Right ventricle myocardium superior (tissue), 1 donor: ENCODE results near the gene PNKP. TPM values are rescaled to one million over a fixed set of nuclear protein-coding genes. Genes with fewer than 3 reads are reported as not detected.

Experiments used
- ATAC-seq: fragments of 200-7000 bp; cut with Tn5 transposase; one replicate; pipeline ENCODE4 v1.9.1; 2020; ENCODE audit warnings: mild to moderate bottlenecking; ENCODE audit not compliant: poor library complexity
- DNase-seq: peaks from one replicate; pipeline ENCODE4 v3.0.0-alpha.2; 2020
- intact Hi-C: fragments of 100-400 bp; cut with DNase I; formaldehyde crosslinking; loops from one replicate; pipeline ENCODE4 v1.11.2; 2022
- total RNA-seq: library from RNA; stranded (reverse); fragmentation: NEBNext Ultra II Directional; extraction: Animal tissue kit (Norgen Biotek cat#: 25700); gene quantifications from one replicate; pipeline ENCODE4 v1.2.1, GENCODE V29; 2021
- donor health status: DM: no; HTN: yes; CAD: no; lungs with severe emphysema.

PNKP gene
- total RNA-seq, 1 donor from 2014 or later = 36.3 TPM

GRCh38 chr19:49863254-49863934 lies 4.0 kb downstream of the PNKP start:
- intact Hi-C loops = loop anchor here (10.0 kb wide), 1 partner anchor 189 kb away; the partner anchor contains the start of gene PRMT1
- ATAC-seq (no peak), DNase-seq (no peak)

GRCh38 chr19:49862391-49863253 lies 4.8 kb downstream of the PNKP start:
- DNase-seq = peak; percentile 53
- intact Hi-C loops = loop anchor here (10.0 kb wide), 1 partner anchor 188 kb away; the partner anchor contains the start of gene PRMT1
- ATAC-seq = no peak

DNA sequence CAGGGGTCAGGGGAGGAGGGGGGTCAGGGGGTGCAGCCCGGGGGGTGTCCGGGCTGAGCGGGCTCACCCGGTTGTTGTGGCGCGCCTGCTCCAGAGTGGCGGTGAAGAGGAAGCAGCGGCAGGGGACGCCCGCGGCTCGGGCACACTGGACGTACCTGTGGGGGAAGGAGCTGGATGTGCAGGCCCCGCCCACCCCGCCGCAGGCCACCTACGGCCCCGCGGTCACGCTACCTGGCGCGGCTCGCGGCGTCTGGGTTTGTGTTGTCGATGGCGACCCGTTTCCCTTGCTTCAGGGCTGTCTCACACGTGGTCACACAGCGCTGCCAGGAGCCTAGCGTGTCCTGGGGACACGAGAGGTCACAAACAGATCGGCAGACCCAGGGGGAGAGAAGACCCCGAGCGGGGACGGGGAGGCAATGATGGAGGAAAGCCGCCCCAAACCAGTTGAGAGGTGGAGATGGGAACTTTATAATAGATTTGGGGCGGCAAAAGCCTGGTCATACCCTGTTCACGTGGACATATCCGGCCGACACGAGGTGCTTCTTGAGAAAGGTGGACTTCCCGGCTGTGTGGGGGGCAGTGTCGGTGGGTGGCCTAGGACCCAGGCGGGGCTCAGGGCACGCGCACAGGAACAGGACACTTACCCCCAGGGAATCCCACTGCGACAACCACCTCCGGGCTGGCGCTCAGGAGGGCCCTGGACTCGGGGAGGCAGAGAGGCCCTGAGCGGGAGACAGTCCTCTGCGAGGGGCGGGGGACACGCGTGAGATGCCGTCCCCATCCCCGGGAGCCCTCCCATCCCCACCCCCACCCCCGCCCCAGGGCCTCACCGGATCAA lies 5.6 kb downstream of the PNKP start:
- DNase-seq = no peak
- no peak for ATAC-seq
- intact Hi-C loops = loop anchor here (10.0 kb wide), 1 partner anchor 187 kb away; the partner anchor contains the start of gene PRMT1

DNA sequence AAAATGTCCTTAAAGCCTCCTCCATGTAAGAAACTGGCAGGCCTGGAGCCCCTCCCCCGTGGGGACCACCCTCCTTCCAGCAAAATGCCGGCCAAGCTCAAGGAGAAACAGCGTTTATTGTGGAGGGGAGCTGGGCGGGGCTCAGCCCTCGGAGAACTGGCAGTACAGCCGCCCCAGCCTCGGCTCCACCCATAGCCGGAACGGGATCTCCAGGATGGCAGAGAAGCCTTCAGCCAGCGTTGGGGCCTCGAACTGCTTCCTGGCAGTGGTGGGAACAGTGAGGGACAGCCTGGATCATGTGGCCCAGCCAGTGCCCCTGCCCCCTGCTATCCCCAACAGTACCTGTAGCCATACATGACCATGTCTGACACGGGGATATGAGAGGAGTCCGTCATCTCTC lies 6.3 kb downstream of the PNKP start:
- DNase-seq (peak; percentile 81), ATAC-seq (no peak)
- intact Hi-C loops = loop anchor here (10.0 kb wide), 1 partner anchor 186 kb away; the partner anchor contains the start of gene PRMT1

GRCh38 chr19:49860336-49861102 lies 6.9 kb downstream of the PNKP start:
- DNase-seq = no peak
- no peak for ATAC-seq
- intact Hi-C loops = loop anchor here (10.0 kb wide), 1 partner anchor 186 kb away; the partner anchor contains the start of gene PRMT1

DNA sequence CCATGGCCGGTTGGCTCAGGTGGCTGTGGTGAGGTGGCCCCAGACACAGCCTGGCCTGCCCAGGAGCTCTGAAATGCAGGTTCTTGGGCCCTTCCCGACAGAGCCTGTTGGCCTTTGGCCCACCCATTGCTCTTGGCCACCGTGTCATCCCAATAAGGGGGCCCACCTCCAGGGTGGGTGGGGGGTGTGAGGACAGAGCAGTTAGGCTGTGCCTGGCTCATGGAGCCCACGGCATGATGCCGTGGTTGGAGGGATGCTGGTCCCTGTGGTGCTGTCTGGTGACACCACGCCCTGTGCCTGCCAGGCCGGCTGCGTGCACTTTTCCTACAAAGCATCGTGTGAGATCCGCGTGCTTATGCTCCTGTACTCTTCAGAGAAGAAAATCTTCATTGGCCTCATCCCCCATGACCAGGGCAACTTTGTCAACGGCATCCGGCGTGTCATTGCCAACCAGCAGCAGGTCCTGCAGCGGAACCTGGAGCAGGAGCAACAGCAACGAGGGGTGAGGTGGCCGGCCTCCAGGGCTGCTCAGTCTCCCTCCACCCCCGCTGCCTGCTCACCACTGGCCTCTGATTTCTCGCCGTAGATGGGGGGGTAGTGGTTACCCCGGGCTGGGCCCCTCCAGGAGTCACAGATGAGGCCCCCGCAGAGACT lies 7.6 kb downstream of the PNKP start:
- ATAC-seq (no peak), DNase-seq (no peak)
- intact Hi-C loops = loop anchor here (10.0 kb wide), 1 partner anchor 185 kb away; the partner anchor contains the start of gene PRMT1

DNA sequence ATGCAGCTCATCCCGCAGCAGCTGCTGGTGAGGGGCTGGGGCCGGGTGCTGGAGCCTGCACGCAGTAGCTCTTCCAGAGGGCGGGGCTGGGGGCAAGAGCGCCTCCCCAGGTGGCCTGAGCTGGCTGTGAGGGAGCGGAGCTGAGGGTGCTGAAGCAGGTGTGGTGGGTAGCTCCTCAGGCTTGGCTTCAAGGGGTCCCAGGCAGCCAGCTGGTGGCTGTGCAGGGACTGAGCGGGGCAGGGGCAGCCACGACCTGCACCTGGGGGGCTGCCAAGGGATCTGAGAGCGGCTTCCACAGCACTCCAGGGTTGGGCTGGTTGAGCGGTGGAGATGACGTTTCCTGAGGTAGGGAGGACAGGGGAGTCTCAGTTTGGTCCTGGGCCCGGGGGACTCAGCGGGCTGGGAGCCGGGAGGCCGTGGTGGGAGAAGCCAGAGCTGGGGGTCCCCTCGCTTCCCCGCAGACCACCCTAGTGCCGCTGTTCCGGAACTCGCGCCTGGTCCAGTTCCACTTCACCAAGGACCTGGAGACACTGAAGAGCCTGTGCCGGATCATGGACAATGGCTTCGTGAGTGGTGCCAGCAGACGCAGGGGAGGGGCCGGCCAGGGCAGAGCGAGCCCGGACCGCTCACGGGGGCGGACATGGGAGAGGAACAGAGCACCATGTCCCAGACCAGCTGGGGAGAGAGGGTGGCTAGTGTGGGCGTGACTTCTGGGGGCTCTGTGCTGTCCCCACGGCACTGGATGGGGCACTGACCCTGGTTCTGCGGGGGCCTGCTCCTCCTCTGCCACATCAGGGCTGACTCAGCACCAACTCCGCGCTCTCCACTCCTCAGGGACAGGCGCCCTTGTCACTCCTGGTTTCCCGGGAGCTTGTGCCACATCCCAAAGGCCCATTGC lies 9.0 kb downstream of the PNKP start:
- peak; percentile 0 for ATAC-seq
- no peak for DNase-seq
- intact Hi-C loops = no loop called here

GRCh38 chr19:49857838-49858087 lies 9.6 kb downstream of the PNKP start:
- intact Hi-C loops = no loop called here
- DNase-seq (no peak), ATAC-seq (no peak)

- ATAC-seq = no peak
- intact Hi-C loops = no loop called here
- DNase-seq = no peak
Observed at GRCh38 chr19:49857061-49857837, 10.1 kb downstream of the PNKP start.

GRCh38 chr19:49856574-49857021 lies 10.8 kb downstream of the PNKP start:
- ATAC-seq (no peak), DNase-seq (no peak)
- intact Hi-C loops = no loop called here

- no peak for DNase-seq
- ATAC-seq = no peak
- intact Hi-C loops = no loop called here
Observed at GRCh38 chr19:49855676-49856573, 11.5 kb downstream of the PNKP start.

- ATAC-seq = no peak
- intact Hi-C loops = no loop called here
- DNase-seq = no peak
Observed at GRCh38 chr19:49855277-49855675, 12.1 kb downstream of the PNKP start.

DNA sequence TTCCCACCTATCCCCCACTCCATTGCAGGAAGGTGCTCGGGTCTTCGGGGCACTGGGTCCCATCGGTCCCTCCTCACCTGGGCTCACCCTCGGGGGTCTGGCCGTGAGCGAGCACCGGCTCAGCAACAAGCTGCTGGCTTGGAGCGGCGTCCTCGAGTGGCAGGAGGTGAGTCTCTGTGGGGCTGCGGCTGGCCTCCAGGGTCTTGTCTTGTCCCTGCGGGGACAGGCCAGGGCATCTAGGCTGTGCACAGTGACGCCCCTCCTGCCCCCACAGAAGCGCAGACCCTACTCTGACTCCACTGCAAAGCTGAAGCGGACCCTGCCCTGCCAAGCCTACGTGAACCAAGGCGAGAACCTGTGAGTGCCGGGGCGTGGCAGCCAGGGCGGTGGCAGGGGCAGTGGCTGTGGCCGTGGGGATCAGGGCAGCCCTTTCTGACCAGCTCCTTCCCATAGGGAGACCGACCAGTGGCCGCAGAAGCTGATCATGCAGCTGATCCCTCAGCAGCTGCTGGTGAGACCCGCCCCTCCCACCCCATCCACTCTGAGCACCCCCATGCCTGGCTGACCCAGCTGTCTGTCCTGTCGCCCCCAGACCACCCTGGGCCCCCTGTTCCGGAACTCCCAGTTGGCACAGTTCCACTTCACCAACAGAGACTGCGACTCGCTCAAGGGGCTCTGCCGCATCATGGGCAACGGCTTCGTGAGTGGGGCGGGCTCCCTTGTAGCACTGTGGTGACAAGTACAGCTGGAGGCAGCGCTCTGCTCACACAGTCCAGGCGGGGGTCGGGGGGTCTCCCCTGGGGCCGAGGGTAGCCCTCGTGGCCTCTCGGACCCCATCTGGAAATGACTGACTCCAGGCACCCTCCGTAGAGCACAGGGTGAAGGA lies 12.8 kb downstream of the PNKP start:
- DNase-seq = no peak
- intact Hi-C loops = loop anchor here (5.0 kb wide), 1 partner anchor 37 kb away; the partner anchor contains the start of gene MED25
- ATAC-seq = no peak

DNA sequence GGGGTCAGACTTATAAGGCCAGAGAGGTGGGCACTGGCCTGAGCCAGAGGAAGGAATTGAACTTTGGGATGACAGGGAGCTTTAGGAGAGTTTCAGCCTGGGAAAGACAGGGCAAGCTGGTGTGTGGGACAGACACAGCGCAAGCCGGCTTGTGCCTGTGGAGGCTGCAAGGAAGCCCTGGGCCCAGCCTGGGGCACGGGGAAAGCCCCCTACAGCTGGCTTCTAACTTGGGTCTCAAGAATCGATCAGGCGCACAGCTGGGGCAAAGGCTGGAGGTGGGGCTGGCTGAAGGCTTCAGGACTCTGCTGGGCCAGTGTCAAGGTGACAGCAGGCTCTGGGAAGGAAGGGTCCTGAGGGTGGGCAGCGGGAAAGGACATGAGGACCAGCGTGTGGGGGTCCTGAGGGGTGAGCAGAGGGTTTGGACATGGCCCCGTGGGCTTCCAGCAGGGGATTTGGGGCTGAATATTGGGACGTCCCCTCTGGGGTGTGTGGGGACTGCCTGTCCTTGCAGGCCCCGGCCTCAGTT lies 13.5 kb downstream of the PNKP start:
- ATAC-seq (no peak), DNase-seq (no peak)
- intact Hi-C loops = loop anchor here (5.0 kb wide), 1 partner anchor 37 kb away; the partner anchor contains the start of gene MED25
